Activated CD8-positive, alpha-beta T cell treated with anti-CD3 and anti-CD28 coated beads for 36 hours (primary cell): ENCODE data around the gene USP10. TPM values are rescaled to one million over a fixed set of nuclear protein-coding genes. Genes with fewer than 3 reads are reported as not detected.

ENCODE experiments used
- ATAC-seq: fragments of 200-7000 bp; cut with Tn5 transposase; one replicate; pipeline ENCODE4 v1.10.0; 2021; ENCODE audit warnings: mild to moderate bottlenecking, moderate library complexity
- CTCF ChIA-PET: fragments of 350-600 bp; sonication (Branson Sonifier 250); formaldehyde crosslinking; loops from one replicate; lab custom pipeline; 2021; ENCODE audit warnings: antibody characterized with exemption; lab: Charles Lee
- POLR2A ChIA-PET: fragments of 350-600 bp; sonication (Branson Sonifier 250); formaldehyde crosslinking; loops from one replicate; lab custom pipeline; 2021; ENCODE audit warnings: antibody characterized with exemption; lab: Charles Lee
- DNase-seq: peaks from one replicate; pipeline ENCODE4 v3.0.0-alpha.2; 2020
- H3K27ac Mint-ChIP-seq: one replicate; pipeline ENCODE4 v1.8.0; 2021; ENCODE audit warnings: mild to moderate bottlenecking, mixed read lengths
- H3K27me3 Mint-ChIP-seq: one replicate; pipeline ENCODE4 v1.8.0; 2021; ENCODE audit warnings: mixed read lengths
- H3K36me3 Mint-ChIP-seq: one replicate; pipeline ENCODE4 v1.8.0; 2021; ENCODE audit warnings: low read depth, mixed read lengths
- H3K4me1 Mint-ChIP-seq: one replicate; pipeline ENCODE4 v1.8.0; 2021; ENCODE audit warnings: low read depth, mixed read lengths
- H3K4me3 Mint-ChIP-seq: one replicate; pipeline ENCODE4 v1.8.0; 2021; ENCODE audit warnings: mild to moderate bottlenecking, moderate library complexity, mixed read lengths
- H3K9me3 Mint-ChIP-seq: one replicate; pipeline ENCODE4 v1.8.0; 2021; ENCODE audit warnings: mixed read lengths
- CTCF ChIP-seq: fragments of 200-600 bp; IDR thresholded peaks from one replicate; pipeline ENCODE4 v1.8.0; 2022; ENCODE audit warnings: antibody characterized with exemption, mild to moderate bottlenecking
- intact Hi-C: fragments of 100-400 bp; cut with micrococcal nuclease; formaldehyde crosslinking; loops from one replicate; pipeline ENCODE4 v1.10.0; 2022
- total RNA-seq, 2 experiments: library from RNA; stranded (reverse); gene quantifications; one replicate each; pipeline ENCODE4 v1.2.3, GENCODE V29; 2021

Gene USP10
- total RNA-seq, 2 experiments from 2014 or later: 116 TPM

GRCh38 chr16:84672276-84673202 lies 27.3 kb upstream of the USP10 start:
- no peaks in the 10 kb centered on the region for H3K36me3 Mint-ChIP-seq
- CTCF ChIA-PET: interaction anchor here (0.6 to 4.0 kb wide), 38 partner anchors 9 to 340 kb away, joined by 3 to 70 read pairs (median 6); partner anchors contain the start of gene KLHL36

GRCh38 chr16:84673203-84673535 lies 26.6 kb upstream of the USP10 start:
- Mint-ChIP-seq H3K9me3 (no peaks in the 10 kb centered on the region), H3K4me3 (no peak overlapping the region)
- intact Hi-C loops: no loop called here

More at GRCh38 chr16:84672276-84673202, 27.3 kb upstream of the USP10 start:
- TF ChIP-seq CTCF: peak; percentile 90
- H3K4me3 Mint-ChIP-seq: no peak overlapping the region
- H3K4me1 Mint-ChIP-seq: peaks cover 6% of the 10 kb centered on the region
- no peak overlapping the region for H3K27ac Mint-ChIP-seq
- DNase-seq (peak; percentile 86), ATAC-seq (peak; percentile 97)
- intact Hi-C loops: loop anchor here (1.0 kb wide), 1 partner anchor 54 kb away; no protein-coding TSS in a partner anchor
- H3K27me3 Mint-ChIP-seq: no peaks in the 10 kb centered on the region
- POLR2A ChIA-PET: interaction anchor here (1.1 to 1.7 kb wide), 2 partner anchors 28 to 53 kb away, joined by 3 to 4 read pairs; no protein-coding TSS in a partner anchor
- no peaks in the 10 kb centered on the region for H3K9me3 Mint-ChIP-seq

GRCh38 chr16:84673561-84673960 lies 26.2 kb upstream of the USP10 start:
- no peak overlapping the region for H3K27ac Mint-ChIP-seq
- intact Hi-C loops: no loop called here

More at GRCh38 chr16:84673203-84673535, 26.6 kb upstream of the USP10 start:
- CTCF ChIA-PET: interaction anchor here (1.2 to 4.0 kb wide), 19 partner anchors 8 to 100 kb away, joined by 3 to 70 read pairs (median 13); partner anchors contain the start of gene KLHL36
- ATAC-seq (no peak), DNase-seq (no peak)
- Mint-ChIP-seq H3K27ac (no peak overlapping the region), H3K27me3 (no peaks in the 10 kb centered on the region), H3K36me3 (no peaks in the 10 kb centered on the region), H3K4me1 (peaks cover 6% of the 10 kb centered on the region)
- POLR2A ChIA-PET: interaction anchor here (1.7 kb wide), 1 partner anchor 28 kb away, joined by 4 read pairs; no protein-coding TSS in a partner anchor
- TF ChIP-seq CTCF: no peak

GRCh38 chr16:84675423-84675822 lies 24.4 kb upstream of the USP10 start:
- no peak for DNase-seq
- no peak for ATAC-seq
- TF ChIP-seq CTCF: no peak
- H3K4me3 Mint-ChIP-seq: no peak overlapping the region
- peaks cover 6% of the 10 kb centered on the region for H3K4me1 Mint-ChIP-seq
- H3K36me3 Mint-ChIP-seq: no peaks in the 10 kb centered on the region
- POLR2A ChIA-PET: no interaction called here
- H3K9me3 Mint-ChIP-seq: no peaks in the 10 kb centered on the region
- H3K27ac Mint-ChIP-seq: no peak overlapping the region
- intact Hi-C loops: no loop called here
- H3K27me3 Mint-ChIP-seq: no peaks in the 10 kb centered on the region
- CTCF ChIA-PET: interaction anchor here (1.6 kb wide), 1 partner anchor 10 kb away, joined by 3 read pairs; no protein-coding TSS in a partner anchor

More at GRCh38 chr16:84673561-84673960, 26.2 kb upstream of the USP10 start:
- Mint-ChIP-seq H3K27me3 (no peaks in the 10 kb centered on the region), H3K4me1 (peaks cover 6% of the 10 kb centered on the region), H3K9me3 (no peaks in the 10 kb centered on the region), H3K4me3 (no peak overlapping the region), H3K36me3 (no peaks in the 10 kb centered on the region)
- DNase-seq (no peak), ATAC-seq (no peak)
- TF ChIP-seq CTCF: no peak
- ChIA-PET CTCF (interaction anchor here (1.2 to 4.0 kb wide), 16 partner anchors 8 to 100 kb away, joined by 3 to 70 read pairs (median 14); partner anchors contain the start of gene KLHL36), POLR2A (no interaction called here)
